OCI-LY7 (cell line): ENCODE results near the gene CSRNP3. TPM values are rescaled to one million over a fixed set of nuclear protein-coding genes. Genes with fewer than 3 reads are reported as not detected.

ENCODE experiments used
- BruUV-seq: library from RNA; stranded (reverse); fragments of 400-500 nt; replicated peaks from 2 replicates; lab custom pipeline; 2021; lab: Mats Ljungman, UMichigan
- CTCF ChIA-PET: fragments of 300-600 bp; sonication (Branson Sonifier 250); formaldehyde crosslinking; loops from one replicate; lab custom pipeline; 2022; ENCODE audit warnings: antibody characterized with exemption; ENCODE audit not compliant: unreplicated experiment; lab: Charles Lee
- POLR2A ChIA-PET: fragments of 300-600 bp; sonication (Branson Sonifier 250); formaldehyde crosslinking; loops from one replicate; lab custom pipeline; 2022; ENCODE audit warnings: antibody characterized with exemption; lab: Charles Lee
- DNase-seq: peaks from one replicate; pipeline ENCODE4 v3.0.0-alpha.2; 2015; ENCODE audit warnings: low spot score
- H2AFZ ChIP-seq: fragments of 200-600 bp; sonication (generic), shearing (Covaris generic); 2 replicates; pipeline ENCODE4 v1.6.1; 2014; ENCODE audit warnings: mild to moderate bottlenecking, antibody characterized with exemption, low read length, moderate library complexity
- H3K27ac ChIP-seq: fragments of 200-600 bp; sonication (generic); 2 replicates; pipeline ENCODE4 v1.5.1; 2014; ENCODE audit warnings: mixed run types, low read depth, mild to moderate bottlenecking, moderate library complexity, low read length, inconsistent platforms; ENCODE audit not compliant: poor library complexity, severe bottlenecking
- H3K36me3 ChIP-seq: fragments of 200-600 bp; sonication (generic); 2 replicates; pipeline ENCODE4 v1.6.1; 2014; ENCODE audit warnings: mild to moderate bottlenecking, antibody characterized with exemption, low read length, moderate library complexity, mixed read lengths; ENCODE audit not compliant: insufficient read depth
- H3K4me1 ChIP-seq: fragments of 200-600 bp; sonication (generic); 2 replicates; pipeline ENCODE4 v1.5.1; 2014; ENCODE audit warnings: mild to moderate bottlenecking, low read length; ENCODE audit not compliant: insufficient read depth, poor library complexity, severe bottlenecking
- H3K4me2 ChIP-seq: fragments of 200-600 bp; sonication (generic); 2 replicates; pipeline ENCODE4 v1.6.1; 2014; ENCODE audit warnings: mild to moderate bottlenecking, low read length
- H3K4me3 ChIP-seq: fragments of 200-600 bp; sonication (generic); 2 replicates; pipeline ENCODE4 v1.5.1; 2014; ENCODE audit warnings: mild to moderate bottlenecking, low read depth, low read length; ENCODE audit not compliant: poor library complexity, severe bottlenecking
- H3K79me2 ChIP-seq: fragments of 200-600 bp; sonication (generic); 2 replicates; pipeline ENCODE4 v1.6.1; 2016; ENCODE audit warnings: low read depth, mild to moderate bottlenecking, low read length, moderate library complexity, mixed read lengths; ENCODE audit not compliant: insufficient read depth
- H3K9me2 ChIP-seq: fragments of 200-600 bp; sonication (generic); 2 replicates; pipeline ENCODE4 v1.6.1; 2016; ENCODE audit warnings: mild to moderate bottlenecking, low read length, mixed read lengths; ENCODE audit not compliant: insufficient read depth
- H3K9me3 ChIP-seq: fragments of 200-600 bp; sonication (generic); 2 replicates; pipeline ENCODE4 v1.6.1; 2014; ENCODE audit warnings: mild to moderate bottlenecking, mixed run types, low read length, mixed read lengths
- H4K20me1 ChIP-seq: fragments of 200-600 bp; sonication (generic); 2 replicates; pipeline ENCODE4 v1.6.1; 2014; ENCODE audit warnings: mild to moderate bottlenecking, antibody characterized with exemption, low read length, moderate library complexity, mixed read lengths; ENCODE audit not compliant: insufficient read depth
- EZH2phosphoT487 ChIP-seq: fragments of 200-600 bp; sonication (generic); IDR thresholded peaks from 2 replicates; pipeline ENCODE4 v1.6.1; 2018; ENCODE audit warnings: low read depth, borderline replicate concordance, mild to moderate bottlenecking, mixed run types, antibody characterized with exemption, low read length, moderate library complexity, mixed read lengths
- intact Hi-C: fragments of 100-400 bp; cut with micrococcal nuclease; formaldehyde crosslinking; loops from one replicate; pipeline ENCODE4 v1.10.0; 2022; ENCODE audit not compliant: unreplicated experiment
- total RNA-seq, 2 experiments: library from RNA; depleted of rRNA in 1 of 2; stranded (reverse); fragments of >200 nt in 1 of 2; shearing (Covaris generic) in 1 of 2; gene quantifications; 2 replicates each; pipeline ENCODE4 v1.2.3, GENCODE V29; 2014 to 2022
- TF ChIP-seq, protein P1 (sequence below): fragments of 200-600 bp; sonication (generic); conservative IDR thresholded peaks from 2 replicates; pipeline ENCODE4 v1.5.1; 2014; ENCODE audit warnings: mild to moderate bottlenecking, antibody characterized with exemption, low read length, moderate library complexity, mixed read lengths

Gene CSRNP3
- total RNA-seq, 2 experiments from 2014 or later, result 0.44 to 1.4 TPM

DNA sequence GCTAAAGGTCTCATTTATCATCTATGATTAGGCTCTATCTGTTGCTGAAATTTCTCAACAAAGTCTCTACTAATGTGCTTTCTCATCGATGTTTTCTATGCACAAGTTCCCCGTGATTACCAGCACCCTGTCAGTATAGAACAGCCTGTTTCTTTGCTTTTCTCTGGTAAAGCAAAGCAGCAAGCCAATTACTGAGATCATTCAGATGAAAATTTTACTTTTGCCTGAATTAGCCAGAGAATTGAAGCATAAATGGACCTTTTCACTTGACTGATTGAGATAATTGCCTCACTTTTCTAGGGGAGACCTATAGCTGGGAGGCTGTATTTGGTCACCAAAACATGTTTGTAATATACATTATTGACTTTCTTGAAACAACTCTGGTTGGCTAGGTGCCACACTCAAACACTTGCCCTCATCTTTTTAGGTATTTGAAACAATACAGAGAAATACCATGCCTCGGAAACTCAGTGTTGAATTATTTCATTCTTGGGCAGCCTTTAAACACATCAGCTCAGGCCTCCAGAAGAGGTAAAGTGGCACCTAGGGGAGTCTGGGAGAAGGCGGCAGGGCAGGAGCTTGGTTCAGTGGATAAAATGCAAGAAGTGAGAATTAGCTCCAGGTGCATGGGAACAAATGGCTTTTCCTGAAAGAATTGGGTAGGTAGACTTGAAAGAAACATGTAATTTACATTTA is 228.4 kb downstream of the CSRNP3 start:
- Histone ChIP-seq H3K4me1 (peaks cover 23% of the 10 kb centered on the region), H3K4me2 (no peak overlapping the region), H3K27ac (no peak overlapping the region), H3K9me2 (no peaks in the 10 kb centered on the region), H3K9me3 (no peaks in the 10 kb centered on the region), H3K4me3 (no peak overlapping the region), H2AFZ (peak overlapping the region; percentile 65), H3K79me2 (no peaks in the 10 kb centered on the region), H3K36me3 (no peaks in the 10 kb centered on the region), H4K20me1 (no peaks in the 10 kb centered on the region)
- no TSS peak for BruUV-seq
- DNase-seq, result no peak
- ChIA-PET POLR2A (interaction anchor here (0.9 kb wide), 1 partner anchor 22 kb away, joined by 3 read pairs; no protein-coding TSS in a partner anchor), CTCF (no interaction called here)
- intact Hi-C loops, result loop anchor here (1.0 to 5.0 kb wide), 3 partner anchors 116 to 297 kb away; no protein-coding TSS in a partner anchor
- TF ChIP-seq, protein P1, sequence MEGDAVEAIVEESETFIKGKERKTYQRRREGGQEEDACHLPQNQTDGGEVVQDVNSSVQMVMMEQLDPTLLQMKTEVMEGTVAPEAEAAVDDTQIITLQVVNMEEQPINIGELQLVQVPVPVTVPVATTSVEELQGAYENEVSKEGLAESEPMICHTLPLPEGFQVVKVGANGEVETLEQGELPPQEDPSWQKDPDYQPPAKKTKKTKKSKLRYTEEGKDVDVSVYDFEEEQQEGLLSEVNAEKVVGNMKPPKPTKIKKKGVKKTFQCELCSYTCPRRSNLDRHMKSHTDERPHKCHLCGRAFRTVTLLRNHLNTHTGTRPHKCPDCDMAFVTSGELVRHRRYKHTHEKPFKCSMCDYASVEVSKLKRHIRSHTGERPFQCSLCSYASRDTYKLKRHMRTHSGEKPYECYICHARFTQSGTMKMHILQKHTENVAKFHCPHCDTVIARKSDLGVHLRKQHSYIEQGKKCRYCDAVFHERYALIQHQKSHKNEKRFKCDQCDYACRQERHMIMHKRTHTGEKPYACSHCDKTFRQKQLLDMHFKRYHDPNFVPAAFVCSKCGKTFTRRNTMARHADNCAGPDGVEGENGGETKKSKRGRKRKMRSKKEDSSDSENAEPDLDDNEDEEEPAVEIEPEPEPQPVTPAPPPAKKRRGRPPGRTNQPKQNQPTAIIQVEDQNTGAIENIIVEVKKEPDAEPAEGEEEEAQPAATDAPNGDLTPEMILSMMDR, result no peak
- no peak for TF ChIP-seq EZH2phosphoT487

DNA sequence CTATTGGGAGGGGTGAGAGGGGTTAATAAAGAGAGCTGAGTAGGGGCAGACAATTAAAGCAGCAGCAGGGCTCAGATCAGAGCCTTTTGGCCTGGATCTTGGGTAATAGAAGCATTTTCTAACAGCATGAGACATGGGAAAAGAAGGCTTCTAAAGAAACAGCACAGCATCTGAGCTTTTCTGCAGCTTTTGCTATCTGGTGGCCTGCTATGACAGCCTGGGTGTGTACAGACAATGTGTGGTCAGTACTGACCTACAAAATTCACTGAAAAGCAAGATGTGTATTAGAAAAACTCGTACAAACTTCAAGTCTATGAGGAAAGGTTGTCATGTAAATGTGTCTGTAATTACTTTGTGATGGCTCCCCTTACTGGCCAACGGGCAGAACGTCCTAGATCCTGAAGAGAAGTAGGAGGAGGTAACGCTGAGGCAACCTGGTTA is 229.0 kb downstream of the CSRNP3 start:
- H3K4me1 ChIP-seq, result peaks cover 23% of the 10 kb centered on the region
- H3K4me3 ChIP-seq, result no peak overlapping the region
- no peak overlapping the region for H3K4me2 ChIP-seq
- ChIA-PET CTCF (no interaction called here), POLR2A (interaction anchor here (0.9 to 1.2 kb wide), 2 partner anchors 9 to 23 kb away, joined by 3 read pairs; no protein-coding TSS in a partner anchor)
- peak; percentile 66 for DNase-seq
- H3K36me3 ChIP-seq, result no peaks in the 10 kb centered on the region
- no TSS peak for BruUV-seq
- peak overlapping the region; percentile 65 for H2AFZ ChIP-seq
- TF ChIP-seq, protein P1, result peak; percentile 78
- TF ChIP-seq EZH2phosphoT487, result no peak
- no peaks in the 10 kb centered on the region for H3K9me3 ChIP-seq
- no peak overlapping the region for H3K27ac ChIP-seq
- intact Hi-C loops, result loop anchor here (1.0 to 5.0 kb wide), 3 partner anchors 116 to 297 kb away; no protein-coding TSS in a partner anchor
- H3K79me2 ChIP-seq, result no peaks in the 10 kb centered on the region
- H4K20me1 ChIP-seq, result no peaks in the 10 kb centered on the region
- no peaks in the 10 kb centered on the region for H3K9me2 ChIP-seq

DNA sequence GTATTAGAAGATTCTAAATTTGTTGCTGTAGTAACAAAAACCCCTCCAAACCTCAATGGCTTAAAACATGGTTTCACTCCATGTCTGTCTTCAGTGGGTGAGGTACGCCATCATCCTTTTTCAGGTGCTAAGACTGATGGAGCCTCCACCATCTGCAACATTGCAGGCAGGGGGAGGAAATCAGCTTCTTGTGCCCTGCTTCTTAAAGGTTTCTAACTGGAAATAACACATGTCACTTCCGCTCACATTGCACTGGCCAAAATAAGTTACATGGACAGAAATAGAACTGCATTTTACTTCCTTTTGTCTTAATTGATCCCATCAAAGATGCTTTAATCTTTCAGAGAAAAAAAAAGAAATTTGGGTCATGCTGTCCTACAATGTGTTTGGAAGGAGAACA is 230.4 kb downstream of the CSRNP3 start:
- intact Hi-C loops, result loop anchor here (2.0 to 5.0 kb wide), 3 partner anchors 118 to 172 kb away; no protein-coding TSS in a partner anchor
- no peak for TF ChIP-seq EZH2phosphoT487
- TF ChIP-seq, protein P1, result 0 out of 2 replicates have a peak, but pooled peaks have one; percentile 32

More for the DNA sequence above, 230.4 kb downstream of the CSRNP3 start:
- DNase-seq, result peak; percentile 82
- Histone ChIP-seq H3K36me3 (no peaks in the 10 kb centered on the region), H3K4me1 (peaks cover 23% of the 10 kb centered on the region), H4K20me1 (no peaks in the 10 kb centered on the region), H2AFZ (peak overlapping the region; percentile 66), H3K4me2 (peak overlapping the region; percentile 39), H3K4me3 (no peak overlapping the region), H3K9me2 (no peaks in the 10 kb centered on the region), H3K27ac (peak overlapping the region; percentile 41), H3K9me3 (no peaks in the 10 kb centered on the region), H3K79me2 (no peaks in the 10 kb centered on the region)
- no TSS peak for BruUV-seq
- POLR2A ChIA-PET, result interaction anchor here (0.5 to 1.7 kb wide), 13 partner anchors 8 to 942 kb away, joined by 3 to 5 read pairs (median 3); no protein-coding TSS in a partner anchor
- CTCF ChIA-PET, result no interaction called here
